HepG2 (cell line): ENCODE data around the gene BLVRB. TPM values are rescaled to one million over a fixed set of nuclear protein-coding genes. Genes with fewer than 3 reads are reported as not detected.

Experiments
- E2F1 ChIP-seq: sonication (generic); formaldehyde crosslinking; IDR thresholded peaks from 2 replicates; pipeline ENCODE4 v1.5.0; 2020; ENCODE audit warnings: missing genetic modification reagents
- EP300 ChIP-seq, 3 experiments: sonication (generic) in 1 of 3; formaldehyde crosslinking in 1 of 3; IDR thresholded peaks; 2 replicates each; pipeline versions ENCODE4 v1.5.1 to v1.6.1; 2011 to 2020; ENCODE audit warnings: low read depth in 2 of 3, low read length in 2 of 3, borderline replicate concordance in 1 of 3, improper control_type of control experiment in 1 of 3, mild to moderate bottlenecking in 1 of 3, missing genetic modification reagents in 1 of 3, moderate library complexity in 1 of 3
- HBP1 ChIP-seq: IDR thresholded peaks from 2 replicates; pipeline ENCODE4 v1.6.1; 2016; ENCODE audit warnings: low read depth, control low read depth
- HNRNPLL ChIP-seq: fragments of 200-400 bp; formaldehyde crosslinking; IDR thresholded peaks from 2 replicates; pipeline ENCODE4 v1.6.1; 2017; ENCODE audit warnings: mild to moderate bottlenecking, low read depth, low read length; ENCODE audit not compliant: poor library complexity, severe bottlenecking
- IKZF4 ChIP-seq: sonication (generic); formaldehyde crosslinking; IDR thresholded peaks from 2 replicates; pipeline ENCODE4 v1.5.1; 2020; ENCODE audit warnings: borderline replicate concordance, mild to moderate bottlenecking, low read depth, missing genetic modification reagents; ENCODE audit errors: not compliant biosample characterization
- LRRFIP1 ChIP-seq: sonication (generic); formaldehyde crosslinking; conservative IDR thresholded peaks from 2 replicates; pipeline ENCODE4 v1.4.0; 2020; ENCODE audit warnings: missing genetic modification reagents
- MBNL3 ChIP-seq: fragments of 250-450 bp; sonication (Bioruptor Pico); conservative IDR thresholded peaks from 2 replicates; pipeline ENCODE4 v1.8.0; 2022; ENCODE audit warnings: mild to moderate bottlenecking, inconsistent platforms
- POGZ ChIP-seq: sonication (generic); formaldehyde crosslinking; IDR thresholded peaks from 2 replicates; pipeline ENCODE4 v1.4.0; 2020; ENCODE audit warnings: mild to moderate bottlenecking, missing genetic modification reagents
- TRIM22 ChIP-seq: fragments of 450-650 bp; IDR thresholded peaks from 2 replicates; pipeline ENCODE4 v1.6.1; 2017
- XBP1 ChIP-seq: sonication (generic); formaldehyde crosslinking; IDR thresholded peaks from 2 replicates; pipeline ENCODE4 v1.5.0; 2020; ENCODE audit warnings: missing genetic modification reagents
- ZNF407 ChIP-seq: sonication (generic); formaldehyde crosslinking; IDR thresholded peaks from one replicate; pipeline ENCODE4 v1.5.1; 2020; ENCODE audit warnings: mild to moderate bottlenecking, missing genetic modification reagents; ENCODE audit errors: not compliant biosample characterization
- ZNF44 ChIP-seq: sonication (generic); formaldehyde crosslinking; IDR thresholded peaks from 2 replicates; pipeline ENCODE4 v1.5.1; 2020; ENCODE audit warnings: mild to moderate bottlenecking, missing genetic modification reagents
- ZNF501 ChIP-seq: sonication (generic); formaldehyde crosslinking; IDR thresholded peaks from 2 replicates; pipeline ENCODE4 v1.5.1; 2020; ENCODE audit warnings: mild to moderate bottlenecking, moderate library complexity, missing genetic modification reagents
- polyA plus RNA-seq, 8 experiments: library from polyadenylated mRNA; depleted of rRNA in 3 of 8; stranded (reverse) in 7 of 8; unstranded in 1 of 8; fragments of >200 nt; fragmentation: Illumina TruSeq in 4 of 8; extraction: Trizol in 4 of 8; gene quantifications; 2 replicates each; pipeline versions ENCODE4 v1.2.1 to v1.2.3, GENCODE V29; 2011 to 2016; ENCODE audit warnings: low read depth in 4 of 8, missing spikeins in 1 of 8, mixed read lengths in 1 of 8; ENCODE audit not compliant: insufficient read depth in 1 of 8
- total RNA-seq, 5 experiments: library from RNA; depleted of rRNA; stranded (reverse); fragments of >200 nt; fragmentation: Illumina TruSeq; extraction: Trizol; gene quantifications; 2 replicates each; pipeline ENCODE4 v1.2.3, GENCODE V29; 2016; ENCODE audit warnings: low read depth in 1 of 5

The BLVRB gene
- total and polyA plus RNA-seq, 2 of the 13 experiments (the other 11 are each of a cell fraction or from before 2014, with no cell fraction given), result 25.9 to 51.4 TPM

GRCh38 chr19:40461669-40462221 is 3.8 kb downstream of the BLVRB start (continued):
- no peak for TF ChIP-seq HNRNPLL
- no peak for TF ChIP-seq TRIM22
- no peak for TF ChIP-seq XBP1 (CRISPR knock-in tag)
- TF ChIP-seq POGZ (CRISPR knock-in tag), result 0 out of 2 replicates have a peak, but pooled peaks have one; percentile 24
- no peak for TF ChIP-seq MBNL3 (CRISPR knock-in tag)
- no peak for TF ChIP-seq E2F1 (CRISPR knock-in tag)
- TF ChIP-seq ZNF407, result no peak
- TF ChIP-seq HBP1, result no peak
- TF ChIP-seq IKZF4, result no peak
- TF ChIP-seq LRRFIP1, result no peak
- no peak for TF ChIP-seq ZNF44
- TF ChIP-seq EP300 (IDR thresholded peaks at IDR 0.05; ENCODE audit: low read depth in 2 of 2, low read length in 2 of 2), result no peak
- no peak for TF ChIP-seq EP300 (CRISPR knock-in tag; IDR thresholded peaks at IDR 0.05; ENCODE audit: borderline replicate concordance)
- peak; percentile 45; the same call in 1 of the 2 replicates for TF ChIP-seq ZNF501
